Neural crest cell (in vitro differentiated cells): ENCODE data around the gene CPNE5. TPM values are rescaled to one million over a fixed set of nuclear protein-coding genes. Genes with fewer than 3 reads are reported as not detected.

ENCODE experiments used
- DNase-seq: peaks from one replicate; pipeline ENCODE4 v3.0.0; 2021; ENCODE audit warnings: low read depth, mixed read lengths, low spot score
- H3K27ac Mint-ChIP-seq: one replicate; pipeline ENCODE4 v1.8.0; 2021; ENCODE audit warnings: mild to moderate bottlenecking, mixed read lengths; ENCODE audit not compliant: unreplicated experiment
- H3K27me3 Mint-ChIP-seq: 2 replicates; pipeline ENCODE4 v1.8.0; 2021; ENCODE audit warnings: low read depth, mild to moderate bottlenecking, mixed read lengths
- H3K36me3 Mint-ChIP-seq: 2 replicates; pipeline ENCODE4 v1.8.0; 2021; ENCODE audit warnings: low read depth, mild to moderate bottlenecking, mixed read lengths
- H3K4me1 Mint-ChIP-seq: 2 replicates; pipeline ENCODE4 v1.8.0; 2021; ENCODE audit warnings: mixed read lengths
- H3K4me3 Mint-ChIP-seq: one replicate; pipeline ENCODE4 v1.8.0; 2021; ENCODE audit warnings: mild to moderate bottlenecking, mixed read lengths
- H3K9me3 Mint-ChIP-seq: 2 replicates; pipeline ENCODE4 v1.8.0; 2021; ENCODE audit warnings: mixed read lengths
- total RNA-seq: library from RNA; stranded (reverse); gene quantifications from 2 replicates; pipeline ENCODE4 v1.2.1, GENCODE V29; 2021
- TF ChIP-seq, protein P1 (sequence below): fragments of 200-600 bp; sonication (generic); conservative IDR thresholded peaks from 2 replicates; pipeline ENCODE4 v1.5.0; 2021; ENCODE audit warnings: antibody characterized with exemption, mild to moderate bottlenecking

CPNE5 gene
- total RNA-seq, 1 donor from 2014 or later = 0.54 TPM

GRCh38 chr6:36844232-36845170, 5.3 kb upstream of the CPNE5 start:
- Mint-ChIP-seq H3K4me1 (peaks cover 34% of the 10 kb centered on the region), H3K36me3 (no peaks in the 10 kb centered on the region), H3K27me3 (peaks cover 20% of the 10 kb centered on the region), H3K4me3 (no peak overlapping the region), H3K9me3 (no peaks in the 10 kb centered on the region), H3K27ac (no peak overlapping the region)
- DNase-seq = no peak
- TF ChIP-seq, protein P1, sequence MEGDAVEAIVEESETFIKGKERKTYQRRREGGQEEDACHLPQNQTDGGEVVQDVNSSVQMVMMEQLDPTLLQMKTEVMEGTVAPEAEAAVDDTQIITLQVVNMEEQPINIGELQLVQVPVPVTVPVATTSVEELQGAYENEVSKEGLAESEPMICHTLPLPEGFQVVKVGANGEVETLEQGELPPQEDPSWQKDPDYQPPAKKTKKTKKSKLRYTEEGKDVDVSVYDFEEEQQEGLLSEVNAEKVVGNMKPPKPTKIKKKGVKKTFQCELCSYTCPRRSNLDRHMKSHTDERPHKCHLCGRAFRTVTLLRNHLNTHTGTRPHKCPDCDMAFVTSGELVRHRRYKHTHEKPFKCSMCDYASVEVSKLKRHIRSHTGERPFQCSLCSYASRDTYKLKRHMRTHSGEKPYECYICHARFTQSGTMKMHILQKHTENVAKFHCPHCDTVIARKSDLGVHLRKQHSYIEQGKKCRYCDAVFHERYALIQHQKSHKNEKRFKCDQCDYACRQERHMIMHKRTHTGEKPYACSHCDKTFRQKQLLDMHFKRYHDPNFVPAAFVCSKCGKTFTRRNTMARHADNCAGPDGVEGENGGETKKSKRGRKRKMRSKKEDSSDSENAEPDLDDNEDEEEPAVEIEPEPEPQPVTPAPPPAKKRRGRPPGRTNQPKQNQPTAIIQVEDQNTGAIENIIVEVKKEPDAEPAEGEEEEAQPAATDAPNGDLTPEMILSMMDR = no peak

DNA sequence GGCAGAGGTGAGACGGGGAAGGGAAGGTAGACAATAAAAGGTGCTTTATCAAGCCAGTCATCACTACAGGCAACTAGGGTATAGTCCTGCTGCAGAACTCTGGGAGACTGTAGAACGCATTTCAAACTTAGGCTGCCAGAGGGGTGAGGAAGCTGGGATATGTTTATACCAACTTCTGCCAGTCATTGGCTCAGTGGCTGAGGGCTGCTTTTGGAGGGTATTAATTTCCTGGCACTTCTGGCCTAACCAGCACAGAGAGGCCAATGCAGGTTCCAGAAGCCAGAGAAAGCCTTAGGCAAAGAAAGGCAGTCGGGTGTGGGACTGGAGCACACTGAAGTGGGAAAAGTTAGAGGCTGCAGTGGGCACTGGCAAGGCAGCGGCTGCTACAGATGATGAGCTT, 3.9 kb upstream of the CPNE5 start:
- H3K27me3 Mint-ChIP-seq = peaks cover 34% of the 10 kb centered on the region

GRCh38 chr6:36841756-36842155, 2.5 kb upstream of the CPNE5 start:
- no peak overlapping the region for H3K27ac Mint-ChIP-seq
- peaks cover 48% of the 10 kb centered on the region for H3K27me3 Mint-ChIP-seq
- H3K4me3 Mint-ChIP-seq = no peak overlapping the region
- no peak for DNase-seq
- no peaks in the 10 kb centered on the region for H3K9me3 Mint-ChIP-seq
- peaks cover 17% of the 10 kb centered on the region for H3K4me1 Mint-ChIP-seq
- TF ChIP-seq, protein P1 = no peak
- no peaks in the 10 kb centered on the region for H3K36me3 Mint-ChIP-seq

More for the DNA sequence above, 3.9 kb upstream of the CPNE5 start:
- peaks cover 28% of the 10 kb centered on the region for H3K4me1 Mint-ChIP-seq
- H3K27ac Mint-ChIP-seq = no peak overlapping the region
- TF ChIP-seq, protein P1 = no peak
- H3K36me3 Mint-ChIP-seq = no peaks in the 10 kb centered on the region
- H3K9me3 Mint-ChIP-seq = no peaks in the 10 kb centered on the region
- peak overlapping the region; percentile 29 for H3K4me3 Mint-ChIP-seq
- DNase-seq = no peak

GRCh38 chr6:36840432-36841403, 1.5 kb upstream of the CPNE5 start:
- TF ChIP-seq, protein P1 = no peak
- no peaks in the 10 kb centered on the region for H3K9me3 Mint-ChIP-seq
- H3K4me1 Mint-ChIP-seq = peaks cover 19% of the 10 kb centered on the region
- H3K27ac Mint-ChIP-seq = no peak overlapping the region
- DNase-seq = no peak
- peaks cover 54% of the 10 kb centered on the region for H3K27me3 Mint-ChIP-seq
- H3K36me3 Mint-ChIP-seq = no peaks in the 10 kb centered on the region
- H3K4me3 Mint-ChIP-seq = peak overlapping the region; percentile 84

- H3K4me1 Mint-ChIP-seq = peaks cover 25% of the 10 kb centered on the region
- H3K27ac Mint-ChIP-seq = no peak overlapping the region
- no peaks in the 10 kb centered on the region for H3K36me3 Mint-ChIP-seq
- H3K4me3 Mint-ChIP-seq = peak overlapping the region; percentile 84
- no peaks in the 10 kb centered on the region for H3K9me3 Mint-ChIP-seq
- H3K27me3 Mint-ChIP-seq = peaks cover 61% of the 10 kb centered on the region
- peak; percentile 51 for DNase-seq
- TF ChIP-seq, protein P1 = peak; percentile 42
These were observed 646 bp upstream of the CPNE5 start for GRCh38 chr6:36839749-36840431.
